Ovary (tissue), 3 donors: ENCODE results near the gene ARL6IP1.

ENCODE experiments used
- EP300 ChIP-seq: sonication (generic); formaldehyde crosslinking; IDR thresholded peaks from one replicate; pipeline ENCODE4 v1.6.1; 2017; ENCODE audit warnings: antibody characterized with exemption
- POLR2A ChIP-seq: fragments of 450-650 bp; IDR thresholded peaks from one replicate; pipeline ENCODE4 v1.6.1; 2017; ENCODE audit warnings: antibody characterized with exemption, mild to moderate bottlenecking, moderate library complexity
- TF ChIP-seq, protein P1 (sequence below), 3 donors: fragments of 450-650 bp in 2 of 3; fragments of 200-600 bp in 1 of 3; IDR thresholded peaks; one replicate each; pipeline versions ENCODE4 v1.5.1 to v1.8.0; 2016 to 2022; ENCODE audit warnings: antibody characterized with exemption in 3 of 3, mild to moderate bottlenecking in 1 of 3
- donor health status: DM: no; HTN: no; CAD: no.

GRCh38 chr16:18802767-18803343 is 1.5 kb upstream of the ARL6IP1 start:
- TF ChIP-seq, protein P1, sequence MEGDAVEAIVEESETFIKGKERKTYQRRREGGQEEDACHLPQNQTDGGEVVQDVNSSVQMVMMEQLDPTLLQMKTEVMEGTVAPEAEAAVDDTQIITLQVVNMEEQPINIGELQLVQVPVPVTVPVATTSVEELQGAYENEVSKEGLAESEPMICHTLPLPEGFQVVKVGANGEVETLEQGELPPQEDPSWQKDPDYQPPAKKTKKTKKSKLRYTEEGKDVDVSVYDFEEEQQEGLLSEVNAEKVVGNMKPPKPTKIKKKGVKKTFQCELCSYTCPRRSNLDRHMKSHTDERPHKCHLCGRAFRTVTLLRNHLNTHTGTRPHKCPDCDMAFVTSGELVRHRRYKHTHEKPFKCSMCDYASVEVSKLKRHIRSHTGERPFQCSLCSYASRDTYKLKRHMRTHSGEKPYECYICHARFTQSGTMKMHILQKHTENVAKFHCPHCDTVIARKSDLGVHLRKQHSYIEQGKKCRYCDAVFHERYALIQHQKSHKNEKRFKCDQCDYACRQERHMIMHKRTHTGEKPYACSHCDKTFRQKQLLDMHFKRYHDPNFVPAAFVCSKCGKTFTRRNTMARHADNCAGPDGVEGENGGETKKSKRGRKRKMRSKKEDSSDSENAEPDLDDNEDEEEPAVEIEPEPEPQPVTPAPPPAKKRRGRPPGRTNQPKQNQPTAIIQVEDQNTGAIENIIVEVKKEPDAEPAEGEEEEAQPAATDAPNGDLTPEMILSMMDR (IDR thresholded peaks at IDR 0.05) = no peak
- TF ChIP-seq POLR2A = no peak
- no peak for TF ChIP-seq EP300
